ENCODE data around the gene FRMD1.

The FRMD1 gene

GRCh38 chr6:168121303-168121665 lies 42.3 kb upstream of the FRMD1 start:
- H3K9me3 ChIP-seq (ENCODE audit: insufficient read depth, low read depth, low read length), result no peaks in the 10 kb centered on the region
- H3K27ac ChIP-seq (ENCODE audit: low read depth, low read length), result no peak overlapping the region
- WGBS, result 82% methylated on average over 8 of the region's 8 CpGs
- no peaks in the 10 kb centered on the region for H3K27me3 ChIP-seq (ENCODE audit: insufficient read depth, low read length)
- H3K4me1 ChIP-seq (ENCODE audit: insufficient read depth, low read length), result peaks cover 13% of the 10 kb centered on the region; the same call in 1 of the 2 replicates
- no peak overlapping the region for H3K9ac ChIP-seq (ENCODE audit: low read depth, low read length)
- no peaks in the 10 kb centered on the region for H3K36me3 ChIP-seq (ENCODE audit: insufficient read depth, low read length)
- H3K4me3 ChIP-seq (ENCODE audit: low read length), result no peak overlapping the region

- Histone ChIP-seq H3K36me3 (ENCODE audit: insufficient read depth, low read length) (no peaks in the 10 kb centered on the region), H3K4me3 (ENCODE audit: low read length) (no peak overlapping the region), H3K9ac (ENCODE audit: low read depth, low read length) (no peak overlapping the region), H3K27ac (ENCODE audit: low read depth, low read length) (no peak overlapping the region), H3K27me3 (ENCODE audit: insufficient read depth, low read length) (no peaks in the 10 kb centered on the region), H3K4me1 (ENCODE audit: insufficient read depth, low read length) (peaks cover 13% of the 10 kb centered on the region; the same call in 1 of the 2 replicates), H3K9me3 (ENCODE audit: insufficient read depth, low read depth, low read length) (no peaks in the 10 kb centered on the region)
- WGBS, result 83% methylated on average over 15 of the region's 15 CpGs
Measured at GRCh38 chr6:168120390-168121302, 41.6 kb upstream of the FRMD1 start.

GRCh38 chr6:168119539-168119938 lies 40.5 kb upstream of the FRMD1 start:
- no peak overlapping the region for H3K4me3 ChIP-seq (ENCODE audit: low read length)
- H3K9ac ChIP-seq (ENCODE audit: low read depth, low read length), result no peak overlapping the region

GRCh38 chr6:168118935-168119334 lies 39.9 kb upstream of the FRMD1 start:
- H3K9me3 ChIP-seq (ENCODE audit: insufficient read depth, low read depth, low read length), result no peaks in the 10 kb centered on the region
- peaks cover 7% of the 10 kb centered on the region; the same call in 1 of the 2 replicates for H3K4me1 ChIP-seq (ENCODE audit: insufficient read depth, low read length)
- no peaks in the 10 kb centered on the region for H3K27me3 ChIP-seq (ENCODE audit: insufficient read depth, low read length)
- H3K27ac ChIP-seq (ENCODE audit: low read depth, low read length), result no peak overlapping the region
- WGBS, result 92% methylated on average over 7 of the region's 7 CpGs
- no peak overlapping the region for H3K9ac ChIP-seq (ENCODE audit: low read depth, low read length)
- no peak overlapping the region for H3K4me3 ChIP-seq (ENCODE audit: low read length)
- no peaks in the 10 kb centered on the region for H3K36me3 ChIP-seq (ENCODE audit: insufficient read depth, low read length)

More at GRCh38 chr6:168119539-168119938, 40.5 kb upstream of the FRMD1 start:
- Histone ChIP-seq H3K27ac (ENCODE audit: low read depth, low read length) (no peak overlapping the region), H3K9me3 (ENCODE audit: insufficient read depth, low read depth, low read length) (no peaks in the 10 kb centered on the region), H3K36me3 (ENCODE audit: insufficient read depth, low read length) (no peaks in the 10 kb centered on the region), H3K4me1 (ENCODE audit: insufficient read depth, low read length) (peaks cover 13% of the 10 kb centered on the region; the same call in 1 of the 2 replicates), H3K27me3 (ENCODE audit: insufficient read depth, low read length) (no peaks in the 10 kb centered on the region)

GRCh38 chr6:168117942-168118341 lies 38.9 kb upstream of the FRMD1 start:
- no peak overlapping the region for H3K27ac ChIP-seq (ENCODE audit: low read depth, low read length)
- WGBS, result 56% methylated on average over 3 of the region's 4 CpGs

GRCh38 chr6:168116975-168117899 lies 38.2 kb upstream of the FRMD1 start:
- Histone ChIP-seq H3K9ac (ENCODE audit: low read depth, low read length) (no peak overlapping the region), H3K27me3 (ENCODE audit: insufficient read depth, low read length) (no peaks in the 10 kb centered on the region), H3K4me3 (ENCODE audit: low read length) (no peak overlapping the region), H3K4me1 (ENCODE audit: insufficient read depth, low read length) (peaks cover 4% of the 10 kb centered on the region; the same call in 1 of the 2 replicates), H3K9me3 (ENCODE audit: insufficient read depth, low read depth, low read length) (no peaks in the 10 kb centered on the region), H3K36me3 (ENCODE audit: insufficient read depth, low read length) (no peaks in the 10 kb centered on the region), H3K27ac (ENCODE audit: low read depth, low read length) (no peak overlapping the region)
- 90% methylated on average over 26 of the region's 26 CpGs for WGBS

More at GRCh38 chr6:168117942-168118341, 38.9 kb upstream of the FRMD1 start:
- Histone ChIP-seq H3K9ac (ENCODE audit: low read depth, low read length) (no peak overlapping the region), H3K9me3 (ENCODE audit: insufficient read depth, low read depth, low read length) (no peaks in the 10 kb centered on the region), H3K4me1 (ENCODE audit: insufficient read depth, low read length) (peaks cover 4% of the 10 kb centered on the region; the same call in 1 of the 2 replicates), H3K27me3 (ENCODE audit: insufficient read depth, low read length) (no peaks in the 10 kb centered on the region), H3K36me3 (ENCODE audit: insufficient read depth, low read length) (no peaks in the 10 kb centered on the region), H3K4me3 (ENCODE audit: low read length) (no peak overlapping the region)

- WGBS, result 95% methylated on average over 11 of the region's 11 CpGs
- Histone ChIP-seq H3K4me1 (ENCODE audit: insufficient read depth, low read length) (peaks cover 4% of the 10 kb centered on the region; the same call in 1 of the 2 replicates), H3K36me3 (ENCODE audit: insufficient read depth, low read length) (no peaks in the 10 kb centered on the region)
Measured at GRCh38 chr6:168116438-168116974, 37.5 kb upstream of the FRMD1 start.

GRCh38 chr6:168115748-168116437 lies 36.9 kb upstream of the FRMD1 start:
- Histone ChIP-seq H3K9ac (ENCODE audit: low read depth, low read length) (no peak overlapping the region), H3K27me3 (ENCODE audit: insufficient read depth, low read length) (no peaks in the 10 kb centered on the region), H3K4me3 (ENCODE audit: low read length) (no peak overlapping the region), H3K4me1 (ENCODE audit: insufficient read depth, low read length) (peaks cover 4% of the 10 kb centered on the region; the same call in 1 of the 2 replicates), H3K27ac (ENCODE audit: low read depth, low read length) (no peak overlapping the region), H3K36me3 (ENCODE audit: insufficient read depth, low read length) (no peaks in the 10 kb centered on the region), H3K9me3 (ENCODE audit: insufficient read depth, low read depth, low read length) (no peaks in the 10 kb centered on the region)
- WGBS, result 93% methylated on average over 5 of the region's 5 CpGs

More at GRCh38 chr6:168116438-168116974, 37.5 kb upstream of the FRMD1 start:
- H3K27ac ChIP-seq (ENCODE audit: low read depth, low read length), result no peak overlapping the region
- no peak overlapping the region for H3K9ac ChIP-seq (ENCODE audit: low read depth, low read length)
- no peaks in the 10 kb centered on the region for H3K9me3 ChIP-seq (ENCODE audit: insufficient read depth, low read depth, low read length)
- H3K27me3 ChIP-seq (ENCODE audit: insufficient read depth, low read length), result no peaks in the 10 kb centered on the region
- H3K4me3 ChIP-seq (ENCODE audit: low read length), result no peak overlapping the region

- H3K9me3 ChIP-seq (ENCODE audit: insufficient read depth, low read depth, low read length), result no peaks in the 10 kb centered on the region
- no peaks in the 10 kb centered on the region for H3K27me3 ChIP-seq (ENCODE audit: insufficient read depth, low read length)
- no peak overlapping the region for H3K4me3 ChIP-seq (ENCODE audit: low read length)
- H3K9ac ChIP-seq (ENCODE audit: low read depth, low read length), result no peak overlapping the region
- peaks cover 2% of the 10 kb centered on the region; the same call in 1 of the 2 replicates for H3K4me1 ChIP-seq (ENCODE audit: insufficient read depth, low read length)
- WGBS, result 93% methylated on average over 6 of the region's 8 CpGs
- H3K36me3 ChIP-seq (ENCODE audit: insufficient read depth, low read length), result no peaks in the 10 kb centered on the region
- no peak overlapping the region for H3K27ac ChIP-seq (ENCODE audit: low read depth, low read length)
Measured at GRCh38 chr6:168113226-168113625, 34.2 kb upstream of the FRMD1 start.

- WGBS, result 94% methylated on average over 6 of the region's 6 CpGs
- Histone ChIP-seq H3K9me3 (ENCODE audit: insufficient read depth, low read depth, low read length) (no peaks in the 10 kb centered on the region), H3K36me3 (ENCODE audit: insufficient read depth, low read length) (no peaks in the 10 kb centered on the region), H3K27me3 (ENCODE audit: insufficient read depth, low read length) (no peaks in the 10 kb centered on the region), H3K4me1 (ENCODE audit: insufficient read depth, low read length) (no peaks in the 10 kb centered on the region), H3K27ac (ENCODE audit: low read depth, low read length) (no peak overlapping the region), H3K9ac (ENCODE audit: low read depth, low read length) (no peak overlapping the region), H3K4me3 (ENCODE audit: low read length) (no peak overlapping the region)
Measured at GRCh38 chr6:168111911-168112310, 32.9 kb upstream of the FRMD1 start.

Data from HUES64 (cell line).